Ishikawa (cell line): ENCODE data around the gene BNIPL.

ENCODE experiments used
- CEBPB ChIP-seq: IDR thresholded peaks from 2 replicates; pipeline ENCODE4 v1.6.1; 2012
- CREB1 ChIP-seq: IDR thresholded peaks from 2 replicates; pipeline ENCODE4 v1.6.1; 2012; ENCODE audit warnings: low read depth
- EGR1 ChIP-seq: IDR thresholded peaks from 2 replicates; pipeline ENCODE4 v1.6.1; 2012
- EP300 ChIP-seq: IDR thresholded peaks from 2 replicates; pipeline ENCODE4 v1.6.1; 2012; ENCODE audit warnings: borderline replicate concordance
- FOXM1 ChIP-seq: IDR thresholded peaks from 2 replicates; pipeline ENCODE4 v1.6.1; 2012; ENCODE audit warnings: low read depth, borderline replicate concordance
- MAX ChIP-seq: IDR thresholded peaks from 2 replicates; pipeline ENCODE4 v1.6.1; 2012
- NFIC ChIP-seq: IDR thresholded peaks from 2 replicates; pipeline ENCODE4 v1.6.1; 2012
- RAD21 ChIP-seq: IDR thresholded peaks from 2 replicates; pipeline ENCODE4 v1.6.1; 2012; ENCODE audit warnings: low read depth
- TAF1 ChIP-seq: IDR thresholded peaks from 2 replicates; pipeline ENCODE4 v1.6.1; 2012; ENCODE audit warnings: low read depth, mild to moderate bottlenecking
- TCF12 ChIP-seq: IDR thresholded peaks from 2 replicates; pipeline ENCODE4 v1.6.1; 2012; ENCODE audit warnings: low read depth
- TEAD4 ChIP-seq: IDR thresholded peaks from 2 replicates; pipeline ENCODE4 v1.6.1; 2012
- YY1 ChIP-seq: IDR thresholded peaks from 2 replicates; pipeline ENCODE4 v1.6.1; 2012; ENCODE audit warnings: low read depth
- ZBTB7A ChIP-seq: IDR thresholded peaks from 2 replicates; pipeline ENCODE4 v1.6.1; 2012; ENCODE audit warnings: low read depth
- TF ChIP-seq, protein P1 (sequence below): IDR thresholded peaks from 2 replicates; pipeline ENCODE4 v1.6.1; 2012; ENCODE audit warnings: low read depth, mild to moderate bottlenecking
- TF ChIP-seq, protein P2 (sequence below): IDR thresholded peaks from 2 replicates; pipeline ENCODE4 v1.6.1; 2012

The BNIPL gene

GRCh38 chr1:151008244-151009205 lies 27.9 kb upstream of the BNIPL start, which contains the start of gene PRUNE1:
Gene PRUNE1 (plus strand): TSS chr1:151008449. CDS start chr1:151008633, 184 bp downstream.
- TF ChIP-seq TAF1 (peak; percentile 67), TCF12 (peak; percentile 71; the same call in 1 of the 2 replicates), EP300 (peak; percentile 34; the same call in 1 of the 2 replicates), MAX (peak; percentile 45), TEAD4 (no peak), CEBPB (no peak), EGR1 (no peak), FOXM1 (no peak), NFIC (no peak), YY1 (peak; percentile 34; the same call in 1 of the 2 replicates), ZBTB7A (0 out of 2 replicates have a peak, but pooled peaks have one; percentile 37), CREB1 (peak; percentile 70), RAD21 (no peak)
- TF ChIP-seq, protein P1, sequence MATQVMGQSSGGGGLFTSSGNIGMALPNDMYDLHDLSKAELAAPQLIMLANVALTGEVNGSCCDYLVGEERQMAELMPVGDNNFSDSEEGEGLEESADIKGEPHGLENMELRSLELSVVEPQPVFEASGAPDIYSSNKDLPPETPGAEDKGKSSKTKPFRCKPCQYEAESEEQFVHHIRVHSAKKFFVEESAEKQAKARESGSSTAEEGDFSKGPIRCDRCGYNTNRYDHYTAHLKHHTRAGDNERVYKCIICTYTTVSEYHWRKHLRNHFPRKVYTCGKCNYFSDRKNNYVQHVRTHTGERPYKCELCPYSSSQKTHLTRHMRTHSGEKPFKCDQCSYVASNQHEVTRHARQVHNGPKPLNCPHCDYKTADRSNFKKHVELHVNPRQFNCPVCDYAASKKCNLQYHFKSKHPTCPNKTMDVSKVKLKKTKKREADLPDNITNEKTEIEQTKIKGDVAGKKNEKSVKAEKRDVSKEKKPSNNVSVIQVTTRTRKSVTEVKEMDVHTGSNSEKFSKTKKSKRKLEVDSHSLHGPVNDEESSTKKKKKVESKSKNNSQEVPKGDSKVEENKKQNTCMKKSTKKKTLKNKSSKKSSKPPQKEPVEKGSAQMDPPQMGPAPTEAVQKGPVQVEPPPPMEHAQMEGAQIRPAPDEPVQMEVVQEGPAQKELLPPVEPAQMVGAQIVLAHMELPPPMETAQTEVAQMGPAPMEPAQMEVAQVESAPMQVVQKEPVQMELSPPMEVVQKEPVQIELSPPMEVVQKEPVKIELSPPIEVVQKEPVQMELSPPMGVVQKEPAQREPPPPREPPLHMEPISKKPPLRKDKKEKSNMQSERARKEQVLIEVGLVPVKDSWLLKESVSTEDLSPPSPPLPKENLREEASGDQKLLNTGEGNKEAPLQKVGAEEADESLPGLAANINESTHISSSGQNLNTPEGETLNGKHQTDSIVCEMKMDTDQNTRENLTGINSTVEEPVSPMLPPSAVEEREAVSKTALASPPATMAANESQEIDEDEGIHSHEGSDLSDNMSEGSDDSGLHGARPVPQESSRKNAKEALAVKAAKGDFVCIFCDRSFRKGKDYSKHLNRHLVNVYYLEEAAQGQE: no peak
- TF ChIP-seq, protein P2, sequence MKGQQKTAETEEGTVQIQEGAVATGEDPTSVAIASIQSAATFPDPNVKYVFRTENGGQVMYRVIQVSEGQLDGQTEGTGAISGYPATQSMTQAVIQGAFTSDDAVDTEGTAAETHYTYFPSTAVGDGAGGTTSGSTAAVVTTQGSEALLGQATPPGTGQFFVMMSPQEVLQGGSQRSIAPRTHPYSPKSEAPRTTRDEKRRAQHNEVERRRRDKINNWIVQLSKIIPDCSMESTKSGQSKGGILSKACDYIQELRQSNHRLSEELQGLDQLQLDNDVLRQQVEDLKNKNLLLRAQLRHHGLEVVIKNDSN: no peak

DNA sequence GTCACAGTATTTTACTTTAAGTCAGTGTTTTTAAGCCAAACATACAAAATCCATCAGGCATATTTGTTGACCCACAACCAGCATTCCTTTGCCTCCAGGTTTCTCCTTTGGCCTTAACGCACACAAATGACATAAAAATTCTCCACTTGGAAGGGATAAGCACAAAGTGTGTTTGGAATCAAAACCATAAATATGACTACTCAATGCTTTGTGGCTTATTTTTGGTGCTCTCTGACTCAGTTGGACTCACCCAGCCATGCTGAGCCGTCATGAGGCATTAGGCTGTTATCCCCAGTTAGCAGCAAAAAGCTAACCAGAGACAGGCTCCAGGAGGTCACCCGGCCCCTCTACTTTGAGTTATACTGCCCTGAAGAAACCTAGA lies 27.2 kb upstream of the BNIPL start:
- TF ChIP-seq YY1: no peak
- TF ChIP-seq TCF12: no peak
- no peak for TF ChIP-seq MAX

- TF ChIP-seq, protein P2: no peak
- no peak for TF ChIP-seq TCF12
- no peak for TF ChIP-seq TEAD4
- no peak for TF ChIP-seq EP300
- TF ChIP-seq YY1: no peak
Observed at GRCh38 chr1:151009674-151010345, 26.6 kb upstream of the BNIPL start.

GRCh38 chr1:151010346-151010726 lies 26.1 kb upstream of the BNIPL start:
- TF ChIP-seq MAX (no peak), FOXM1 (no peak), ZBTB7A (no peak), CEBPB (no peak), NFIC (no peak), RAD21 (no peak)
- TF ChIP-seq, protein P2: no peak

DNA sequence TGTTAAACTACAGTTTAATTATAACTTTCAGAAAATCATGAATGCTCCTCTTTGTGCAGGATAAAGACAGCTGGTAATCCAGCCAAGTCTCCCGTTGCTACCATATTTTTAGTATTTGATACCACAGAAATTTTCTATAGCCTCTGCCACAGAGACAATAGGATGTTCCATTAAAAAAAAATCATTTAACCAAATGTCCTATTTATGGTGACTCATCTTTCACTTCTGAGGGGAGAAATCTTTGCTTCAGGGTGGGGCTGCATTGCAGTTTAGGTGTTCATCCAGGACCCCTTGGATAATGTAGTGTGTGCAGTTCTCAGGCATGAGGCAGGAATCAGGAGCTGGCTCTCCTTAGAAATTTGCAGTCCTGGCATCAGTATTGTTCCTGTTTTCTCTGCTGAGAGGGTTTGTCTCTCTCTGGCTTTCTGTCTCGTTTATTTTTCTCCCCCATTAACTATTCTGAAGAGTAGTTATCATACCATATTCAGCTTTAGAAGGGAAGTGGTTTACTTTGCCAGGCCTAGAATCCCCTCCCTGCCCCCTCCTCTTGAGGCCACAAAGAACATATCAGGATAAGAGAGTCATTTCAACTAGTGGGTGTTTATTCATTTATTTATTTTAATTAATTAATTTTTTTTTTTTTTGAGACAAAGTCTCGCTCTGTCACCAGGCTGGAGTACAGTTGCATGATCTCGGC lies 25.1 kb upstream of the BNIPL start:
- no peak for TF ChIP-seq ZBTB7A
- TF ChIP-seq EP300: no peak
- no peak for TF ChIP-seq MAX
- TF ChIP-seq, protein P1: no peak
- TF ChIP-seq TEAD4: no peak
